PC-9 (cell line): ENCODE data around the gene EPHA4.

Experiments
- EZH2 ChIP-seq: fragments of 200-600 bp; sonication (generic); IDR thresholded peaks from 2 replicates; pipeline ENCODE4 v1.8.0; 2017; ENCODE audit warnings: antibody characterized with exemption, low read depth
- TF ChIP-seq, protein P1 (sequence below): fragments of 200-600 bp; sonication (generic); conservative IDR thresholded peaks from 2 replicates; pipeline ENCODE4 v1.6.1; 2017; ENCODE audit warnings: mixed run types, antibody characterized with exemption, mild to moderate bottlenecking, moderate library complexity

GRCh38 chr2:221415789-221416188, 156.3 kb downstream of the EPHA4 start:
- TF ChIP-seq, protein P1, sequence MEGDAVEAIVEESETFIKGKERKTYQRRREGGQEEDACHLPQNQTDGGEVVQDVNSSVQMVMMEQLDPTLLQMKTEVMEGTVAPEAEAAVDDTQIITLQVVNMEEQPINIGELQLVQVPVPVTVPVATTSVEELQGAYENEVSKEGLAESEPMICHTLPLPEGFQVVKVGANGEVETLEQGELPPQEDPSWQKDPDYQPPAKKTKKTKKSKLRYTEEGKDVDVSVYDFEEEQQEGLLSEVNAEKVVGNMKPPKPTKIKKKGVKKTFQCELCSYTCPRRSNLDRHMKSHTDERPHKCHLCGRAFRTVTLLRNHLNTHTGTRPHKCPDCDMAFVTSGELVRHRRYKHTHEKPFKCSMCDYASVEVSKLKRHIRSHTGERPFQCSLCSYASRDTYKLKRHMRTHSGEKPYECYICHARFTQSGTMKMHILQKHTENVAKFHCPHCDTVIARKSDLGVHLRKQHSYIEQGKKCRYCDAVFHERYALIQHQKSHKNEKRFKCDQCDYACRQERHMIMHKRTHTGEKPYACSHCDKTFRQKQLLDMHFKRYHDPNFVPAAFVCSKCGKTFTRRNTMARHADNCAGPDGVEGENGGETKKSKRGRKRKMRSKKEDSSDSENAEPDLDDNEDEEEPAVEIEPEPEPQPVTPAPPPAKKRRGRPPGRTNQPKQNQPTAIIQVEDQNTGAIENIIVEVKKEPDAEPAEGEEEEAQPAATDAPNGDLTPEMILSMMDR = no peak
- no peak for TF ChIP-seq EZH2
